MM.1S (cell line): ENCODE measurements around the gene DAAM1.

Source experiments
- CTCF ChIP-seq: fragments of 300-600 bp; sonication (generic); IDR thresholded peaks from 2 replicates; pipeline ENCODE4 v1.5.1; 2016; ENCODE audit warnings: antibody characterized with exemption, low read length, mixed read lengths
- EZH2phosphoT487 ChIP-seq: fragments of 300-600 bp; sonication (generic); IDR thresholded peaks from 2 replicates; pipeline ENCODE4 v1.6.1; 2018; ENCODE audit warnings: antibody characterized with exemption, low read length

DNA sequence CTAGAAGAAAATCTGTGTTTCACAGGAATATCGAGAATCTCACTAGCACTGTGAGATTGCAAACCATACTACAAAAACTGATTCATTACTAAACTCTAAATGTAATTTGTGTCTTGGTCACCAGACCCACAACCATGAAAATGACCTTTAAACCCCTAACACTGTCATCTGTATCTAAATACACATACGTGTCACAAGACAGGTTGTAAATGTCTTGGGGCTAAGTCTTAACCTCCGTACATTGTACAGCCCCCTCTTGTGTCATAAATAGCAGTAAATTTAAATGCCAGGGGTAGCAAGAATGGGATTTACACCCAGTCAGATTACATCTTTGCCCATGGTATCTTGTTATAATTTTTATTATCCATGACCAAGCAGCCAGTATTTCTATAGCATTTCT, 159.4 kb downstream of the DAAM1 start:
- TF ChIP-seq CTCF (no peak), EZH2phosphoT487 (no peak)
